ENCODE results near the gene LRP4. TPM values are rescaled to one million over a fixed set of nuclear protein-coding genes. Genes with fewer than 3 reads are reported as not detected.

Gene LRP4
- polyA plus RNA-seq, 3 donors, result not detected

- Mint-ChIP-seq H3K4me1 (peaks cover 32% of the 10 kb centered on the region), H3K27me3 (ENCODE audit: low read depth in 3 of 3) (peaks cover 50 to 63% (median 55%) of the 10 kb centered on the region in 3 donors), H3K27ac (peak overlapping the region in 1 of 7 donors; percentile 55), H3K9me3 (peaks cover 0 to 17% (median 10%) of the 10 kb centered on the region in 7 donors), H3K36me3 (peaks cover 6 to 15% of the 10 kb centered on the region in 2 donors), H3K4me3 (peak overlapping the region; percentile 81 to 88)
- H3K9ac ChIP-seq (ENCODE audit: insufficient read depth, low read length, poor library complexity, severe bottlenecking), result no peak overlapping the region
- H3K4me3 ChIP-seq (replicated peaks in 1 of 3; ENCODE audit: low read depth in 2 of 3, low read length in 3 of 3), result peak overlapping the region in 1 of 3 experiments; percentile 57
- H3K4me1 ChIP-seq (ENCODE audit: control insufficient read depth in 1 of 2, insufficient read depth in 2 of 2, low read length in 2 of 2), result peaks cover 22 to 28% of the 10 kb centered on the region in 2 donors
- no peaks in the 10 kb centered on the region for H3K36me3 ChIP-seq (replicated peaks in 1 of 2; ENCODE audit: control insufficient read depth in 1 of 2, insufficient read depth in 2 of 2, low read length in 2 of 2)
- intact Hi-C loops (cut with micrococcal nuclease), result no loop called here
- H4K20me1 ChIP-seq (ENCODE audit: insufficient read depth, low read length), result no peaks in the 10 kb centered on the region
- H2AFZ ChIP-seq (ENCODE audit: insufficient read depth, low read depth, low read length, poor library complexity, severe bottlenecking), result no peak overlapping the region
- H3K27me3 ChIP-seq (ENCODE audit: control insufficient read depth in 2 of 2, insufficient read depth in 2 of 2, low read length in 2 of 2), result peaks cover 53 to 55% of the 10 kb centered on the region in 2 donors
- no peaks in the 10 kb centered on the region for H3K79me2 ChIP-seq (ENCODE audit: insufficient read depth, low read length)
- peak overlapping the region; percentile 79 for H3K4me2 ChIP-seq (replicated peaks; ENCODE audit: extremely low read depth, low read length, poor library complexity, severe bottlenecking)
- H3K27ac ChIP-seq (ENCODE audit: low read depth in 1 of 2, low read length in 2 of 2), result no peak overlapping the region
- WGBS (ENCODE audit: insufficient coverage), result 11% methylated on average over 17 of the region's 17 CpGs
- TF ChIP-seq CTCF (IDR thresholded peaks at IDR 0.05), result no peak
- peaks cover 0 to 16% of the 10 kb centered on the region in 2 donors for H3K9me3 ChIP-seq (replicated peaks in 1 of 2; ENCODE audit: control insufficient read depth in 1 of 2, insufficient read depth in 1 of 2, low read length in 2 of 2)
- DNase-seq, result peak in 2 of 3 donors; percentile 7 to 9
Observed at GRCh38 chr11:46918788-46919513, 601 bp upstream of the LRP4 start.

DNA sequence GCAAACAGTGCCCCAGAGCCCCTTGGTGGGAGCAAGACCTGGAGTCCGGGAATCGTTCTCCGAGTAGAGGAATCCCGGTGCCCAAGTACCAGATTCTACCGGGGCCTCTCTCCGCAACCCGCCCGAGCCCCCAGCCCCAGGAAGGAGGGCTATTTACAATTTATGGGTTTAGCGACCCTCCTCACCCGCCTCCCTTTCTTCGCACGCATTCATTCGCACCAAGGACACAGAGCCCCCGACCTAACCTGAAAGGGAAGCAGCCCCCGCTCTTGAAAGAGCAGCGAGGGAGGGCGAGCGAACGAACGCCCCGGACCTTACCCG lies 628 bp downstream of the LRP4 start:
- peaks cover 33% of the 10 kb centered on the region for H3K4me1 Mint-ChIP-seq
- Histone ChIP-seq H3K4me2 (replicated peaks; ENCODE audit: extremely low read depth, low read length, poor library complexity, severe bottlenecking) (peak overlapping the region; percentile 79), H3K9ac (ENCODE audit: insufficient read depth, low read length, poor library complexity, severe bottlenecking) (peak overlapping the region; percentile 33), H3K27ac (ENCODE audit: low read depth in 1 of 2, low read length in 2 of 2) (no peak overlapping the region), H3K4me1 (ENCODE audit: control insufficient read depth in 1 of 2, insufficient read depth in 2 of 2, low read length in 2 of 2) (peaks cover 22 to 28% of the 10 kb centered on the region in 2 donors), H3K36me3 (replicated peaks in 1 of 2; ENCODE audit: control insufficient read depth in 1 of 2, insufficient read depth in 2 of 2, low read length in 2 of 2) (no peaks in the 10 kb centered on the region), H3K79me2 (ENCODE audit: insufficient read depth, low read length) (no peaks in the 10 kb centered on the region), H3K27me3 (ENCODE audit: control insufficient read depth in 2 of 2, insufficient read depth in 2 of 2, low read length in 2 of 2) (peaks cover 53 to 67% of the 10 kb centered on the region in 2 donors), H3K9me3 (replicated peaks in 1 of 2; ENCODE audit: control insufficient read depth in 1 of 2, insufficient read depth in 1 of 2, low read length in 2 of 2) (peaks cover 0 to 16% of the 10 kb centered on the region in 2 donors), H2AFZ (ENCODE audit: insufficient read depth, low read depth, low read length, poor library complexity, severe bottlenecking) (peak overlapping the region; percentile 77), H4K20me1 (ENCODE audit: insufficient read depth, low read length) (no peaks in the 10 kb centered on the region), H3K4me3 (replicated peaks in 1 of 3; ENCODE audit: low read depth in 2 of 3, low read length in 3 of 3) (peak overlapping the region in 2 of 3 experiments; percentile 16 to 71)
- H3K9me3 Mint-ChIP-seq, result peaks cover 0 to 17% (median 10%) of the 10 kb centered on the region in 7 donors
- peak overlapping the region in 1 of 7 donors; percentile 49 for H3K27ac Mint-ChIP-seq
- peaks cover 6 to 15% of the 10 kb centered on the region in 2 donors for H3K36me3 Mint-ChIP-seq
- DNase-seq, result no peak
- WGBS (ENCODE audit: insufficient coverage), result 3% methylated on average over 20 of the region's 22 CpGs
- TF ChIP-seq CTCF (IDR thresholded peaks at IDR 0.05), result no peak
- peak overlapping the region; percentile 59 to 88 for H3K4me3 Mint-ChIP-seq
- H3K27me3 Mint-ChIP-seq (ENCODE audit: low read depth in 3 of 3), result peaks cover 62 to 71% (median 62%) of the 10 kb centered on the region in 3 donors
- intact Hi-C loops (cut with micrococcal nuclease), result no loop called here

Data from CD14-positive monocyte (primary cell).